Measurements from ENCODE around the gene ZMYND10.

ZMYND10 gene

DNA sequence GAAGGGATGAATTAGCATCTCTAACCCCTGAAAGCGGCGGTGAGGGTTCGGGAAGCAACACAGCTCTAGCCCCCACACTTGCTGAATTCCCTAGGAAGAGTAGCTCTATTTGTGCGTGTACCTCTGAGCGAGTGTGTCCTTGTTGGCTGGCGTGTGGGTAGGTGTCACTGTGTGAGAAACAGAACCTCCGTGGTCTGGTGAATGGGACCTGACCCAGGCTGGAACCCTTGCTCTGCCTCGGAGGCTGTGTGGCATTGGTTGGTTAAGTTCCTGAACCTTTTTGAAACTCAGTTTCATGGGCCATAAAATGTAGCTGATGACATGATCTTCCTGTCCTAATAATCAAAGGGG, 14.2 kb upstream of the ZMYND10 start (continued):
- no peak for TF ChIP-seq TSHZ2 (CRISPR knock-in tag; IDR thresholded peaks at IDR 0.05)
- TF ChIP-seq ZNF70 (CRISPR knock-in tag; IDR thresholded peaks at IDR 0.05), result no peak

DNA sequence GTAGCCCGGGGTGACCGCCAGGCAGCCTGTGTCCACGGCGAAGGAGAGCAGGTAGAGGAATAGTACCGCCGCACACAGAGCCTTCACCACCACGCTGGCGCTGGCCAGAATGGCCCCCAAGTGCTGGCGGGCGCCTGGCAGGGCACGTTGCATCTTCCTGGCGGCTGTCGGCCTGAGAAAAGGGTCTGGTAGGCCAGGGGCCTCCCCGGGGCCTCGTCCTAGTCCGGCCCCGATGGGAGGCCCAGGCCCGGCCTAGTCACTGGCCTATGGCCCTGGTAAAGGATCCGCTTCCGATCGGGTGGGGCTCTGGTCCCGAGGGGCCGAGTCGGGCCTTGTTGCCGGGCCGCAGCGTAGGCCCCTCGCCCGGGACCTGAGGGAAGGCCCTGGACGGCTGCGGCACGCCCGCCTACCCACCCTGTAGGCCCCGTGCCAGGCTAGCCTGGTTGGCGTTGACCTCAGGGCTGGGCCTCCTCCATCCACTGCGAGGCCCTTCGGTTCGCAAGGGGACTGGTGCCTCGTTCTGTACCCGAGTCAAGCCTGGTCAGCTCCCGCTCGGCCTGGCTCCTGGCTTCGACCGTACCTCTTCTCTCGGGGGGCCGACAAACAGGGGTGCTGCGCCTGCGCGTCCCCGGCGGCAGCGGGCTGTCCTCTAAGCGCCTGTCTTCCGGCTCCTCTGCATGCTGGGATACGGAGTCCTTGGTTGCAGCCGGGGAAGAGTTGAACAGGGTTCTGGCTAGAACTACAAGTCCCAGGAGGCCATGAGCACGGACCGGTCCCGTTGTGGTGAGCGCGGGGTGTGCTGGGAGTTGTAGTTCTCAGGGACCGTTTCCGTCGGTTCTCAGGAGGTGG, 13.6 kb upstream of the ZMYND10 start, which contains the start of gene TMEM115:
TMEM115 (minus strand) TSS at position 611 of the 849 bp plus-strand sequence; CDS start at position 153, 458 bp downstream.
- TF ChIP-seq ARNTL (CRISPR knock-in tag; IDR thresholded peaks at IDR 0.05; ENCODE audit: borderline replicate concordance, low read depth) (no peak), TOX (CRISPR knock-in tag; IDR thresholded peaks at IDR 0.05; ENCODE audit: borderline replicate concordance) (no peak), CSDC2 (CRISPR knock-in tag; IDR thresholded peaks at IDR 0.05) (0 out of 2 replicates have a peak, but pooled peaks have one; percentile 17), GLIS3 (CRISPR knock-in tag; IDR thresholded peaks at IDR 0.05) (no peak), TSHZ2 (CRISPR knock-in tag; IDR thresholded peaks at IDR 0.05) (0 out of 2 replicates have a peak, but pooled peaks have one; percentile 74), ESRRG (CRISPR knock-in tag; IDR thresholded peaks at IDR 0.05) (no peak), ZNF70 (CRISPR knock-in tag; IDR thresholded peaks at IDR 0.05) (no peak), ZFP3 (CRISPR knock-in tag; IDR thresholded peaks at IDR 0.05) (no peak; the same call in 1 of the 2 replicates), SNAI2 (CRISPR knock-in tag; IDR thresholded peaks at IDR 0.05) (no peak), ZFP30 (CRISPR knock-in tag; IDR thresholded peaks at IDR 0.05) (no peak), ZC3H10 (CRISPR knock-in tag; IDR thresholded peaks at IDR 0.05) (no peak), ZNF8 (CRISPR knock-in tag; IDR thresholded peaks at IDR 0.05) (no peak)
- TF ChIP-seq, protein P1, sequence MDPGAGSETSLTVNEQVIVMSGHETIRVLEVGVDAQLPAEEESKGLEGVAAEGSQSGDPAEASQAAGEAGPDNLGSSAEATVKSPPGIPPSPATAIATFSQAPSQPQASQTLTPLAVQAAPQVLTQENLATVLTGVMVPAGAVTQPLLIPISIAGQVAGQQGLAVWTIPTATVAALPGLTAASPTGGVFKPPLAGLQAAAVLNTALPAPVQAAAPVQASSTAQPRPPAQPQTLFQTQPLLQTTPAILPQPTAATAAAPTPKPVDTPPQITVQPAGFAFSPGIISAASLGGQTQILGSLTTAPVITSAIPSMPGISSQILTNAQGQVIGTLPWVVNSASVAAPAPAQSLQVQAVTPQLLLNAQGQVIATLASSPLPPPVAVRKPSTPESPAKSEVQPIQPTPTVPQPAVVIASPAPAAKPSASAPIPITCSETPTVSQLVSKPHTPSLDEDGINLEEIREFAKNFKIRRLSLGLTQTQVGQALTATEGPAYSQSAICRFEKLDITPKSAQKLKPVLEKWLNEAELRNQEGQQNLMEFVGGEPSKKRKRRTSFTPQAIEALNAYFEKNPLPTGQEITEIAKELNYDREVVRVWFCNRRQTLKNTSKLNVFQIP (CRISPR knock-in tag; IDR thresholded peaks at IDR 0.05; ENCODE audit: borderline replicate concordance, low read depth), result no peak
- TF ChIP-seq, protein P2, sequence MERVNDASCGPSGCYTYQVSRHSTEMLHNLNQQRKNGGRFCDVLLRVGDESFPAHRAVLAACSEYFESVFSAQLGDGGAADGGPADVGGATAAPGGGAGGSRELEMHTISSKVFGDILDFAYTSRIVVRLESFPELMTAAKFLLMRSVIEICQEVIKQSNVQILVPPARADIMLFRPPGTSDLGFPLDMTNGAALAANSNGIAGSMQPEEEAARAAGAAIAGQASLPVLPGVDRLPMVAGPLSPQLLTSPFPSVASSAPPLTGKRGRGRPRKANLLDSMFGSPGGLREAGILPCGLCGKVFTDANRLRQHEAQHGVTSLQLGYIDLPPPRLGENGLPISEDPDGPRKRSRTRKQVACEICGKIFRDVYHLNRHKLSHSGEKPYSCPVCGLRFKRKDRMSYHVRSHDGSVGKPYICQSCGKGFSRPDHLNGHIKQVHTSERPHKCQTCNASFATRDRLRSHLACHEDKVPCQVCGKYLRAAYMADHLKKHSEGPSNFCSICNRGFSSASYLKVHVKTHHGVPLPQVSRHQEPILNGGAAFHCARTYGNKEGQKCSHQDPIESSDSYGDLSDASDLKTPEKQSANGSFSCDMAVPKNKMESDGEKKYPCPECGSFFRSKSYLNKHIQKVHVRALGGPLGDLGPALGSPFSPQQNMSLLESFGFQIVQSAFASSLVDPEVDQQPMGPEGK (CRISPR knock-in tag; IDR thresholded peaks at IDR 0.05; ENCODE audit: borderline replicate concordance), result no peak
- ATAC-seq, result peak; percentile 98

- ATAC-seq, result peak; percentile 5; the same call in 2 of the 3 replicates
- TF ChIP-seq ZNF70 (CRISPR knock-in tag; IDR thresholded peaks at IDR 0.05), result no peak
- TF ChIP-seq ZNF8 (CRISPR knock-in tag; IDR thresholded peaks at IDR 0.05), result no peak
- TF ChIP-seq ESRRG (CRISPR knock-in tag; IDR thresholded peaks at IDR 0.05), result no peak
- TF ChIP-seq RARB (CRISPR knock-in tag; IDR thresholded peaks at IDR 0.05), result no peak
- no peak for TF ChIP-seq TCF4 (CRISPR knock-in tag; IDR thresholded peaks at IDR 0.05; ENCODE audit: borderline replicate concordance)
- no peak for TF ChIP-seq TOX (CRISPR knock-in tag; IDR thresholded peaks at IDR 0.05; ENCODE audit: borderline replicate concordance)
- TF ChIP-seq CSDC2 (CRISPR knock-in tag; IDR thresholded peaks at IDR 0.05), result no peak
- no peak for TF ChIP-seq CREB5 (CRISPR knock-in tag; IDR thresholded peaks at IDR 0.05; ENCODE audit: low read depth)
- no peak for TF ChIP-seq PPARA (CRISPR knock-in tag; IDR thresholded peaks at IDR 0.05; ENCODE audit: borderline replicate concordance)
- TF ChIP-seq ZC3H10 (CRISPR knock-in tag; IDR thresholded peaks at IDR 0.05), result no peak
- no peak for TF ChIP-seq ISL1 (CRISPR knock-in tag; IDR thresholded peaks at IDR 0.05)
- TF ChIP-seq, protein P2 (CRISPR knock-in tag; IDR thresholded peaks at IDR 0.05; ENCODE audit: borderline replicate concordance), result no peak
- TF ChIP-seq TSHZ2 (CRISPR knock-in tag; IDR thresholded peaks at IDR 0.05), result no peak
- no peak for TF ChIP-seq ZFP30 (CRISPR knock-in tag; IDR thresholded peaks at IDR 0.05)
- no peak for TF ChIP-seq SNAI2 (CRISPR knock-in tag; IDR thresholded peaks at IDR 0.05)
Measured at GRCh38 chr3:50358355-50358910, 12.9 kb upstream of the ZMYND10 start.
